Activated B cell treated with CpG ODN at 0.5 μM for 24 hours (primary cell): ENCODE results near the gene RFLNA. TPM values are rescaled to one million over a fixed set of nuclear protein-coding genes. Genes with fewer than 3 reads are reported as not detected.

Experiments used
- ATAC-seq: fragments of 200-7000 bp; cut with Tn5 transposase; one replicate; pipeline ENCODE4 v1.10.0; 2021; ENCODE audit warnings: low read depth, mild to moderate bottlenecking, moderate library complexity
- CTCF ChIA-PET: fragments of 350-600 bp; sonication (Branson Sonifier 250); formaldehyde crosslinking; loops from one replicate; lab custom pipeline; 2021; ENCODE audit warnings: antibody characterized with exemption; lab: Charles Lee
- POLR2A ChIA-PET: fragments of 350-600 bp; sonication (Branson Sonifier 250); formaldehyde crosslinking; loops from one replicate; lab custom pipeline; 2021; ENCODE audit warnings: antibody characterized with exemption; lab: Charles Lee
- DNase-seq: peaks from one replicate; pipeline ENCODE4 v3.0.0; 2022
- H3K27ac Mint-ChIP-seq: one replicate; pipeline ENCODE4 v1.8.0; 2020; ENCODE audit warnings: mixed read lengths
- H3K27me3 Mint-ChIP-seq: one replicate; pipeline ENCODE4 v1.8.0; 2021; ENCODE audit warnings: mixed read lengths
- H3K36me3 Mint-ChIP-seq: one replicate; pipeline ENCODE4 v1.8.0; 2021; ENCODE audit warnings: low read depth, mixed read lengths
- H3K4me1 Mint-ChIP-seq: one replicate; pipeline ENCODE4 v1.8.0; 2021; ENCODE audit warnings: mixed read lengths
- H3K4me3 Mint-ChIP-seq: one replicate; pipeline ENCODE4 v1.8.0; 2020; ENCODE audit warnings: mild to moderate bottlenecking, mixed read lengths
- H3K9me3 Mint-ChIP-seq: one replicate; pipeline ENCODE4 v1.8.0; 2020; ENCODE audit warnings: mixed read lengths
- CTCF ChIP-seq: fragments of 200-600 bp; IDR thresholded peaks from one replicate; pipeline ENCODE4 v1.8.0; 2022; ENCODE audit warnings: antibody characterized with exemption, mild to moderate bottlenecking
- intact Hi-C: fragments of 100-400 bp; cut with micrococcal nuclease; formaldehyde crosslinking; loops from one replicate; pipeline ENCODE4 v1.15.1; 2024
- total RNA-seq: library from RNA; stranded (reverse); gene quantifications from 2 replicates; pipeline ENCODE4 v1.2.3, GENCODE V29; 2022

The RFLNA gene
- total RNA-seq, 1 donor from 2014 or later: not detected

- Mint-ChIP-seq H3K27me3 (no peaks in the 10 kb centered on the region), H3K4me1 (no peaks in the 10 kb centered on the region), H3K36me3 (peaks cover 56% of the 10 kb centered on the region), H3K4me3 (no peak overlapping the region), H3K9me3 (no peaks in the 10 kb centered on the region), H3K27ac (no peak overlapping the region)
- ATAC-seq (no peak), DNase-seq (no peak)
- intact Hi-C loops: no loop called here
- ChIA-PET POLR2A (no interaction called here), CTCF (no interaction called here)
- TF ChIP-seq CTCF: no peak
These were observed 66.4 kb downstream of the RFLNA start for GRCh38 chr12:124361074-124361970.

GRCh38 chr12:124361996-124362395 is 67.1 kb downstream of the RFLNA start:
- no peaks in the 10 kb centered on the region for H3K27me3 Mint-ChIP-seq
- no peak overlapping the region for H3K27ac Mint-ChIP-seq
- H3K4me3 Mint-ChIP-seq: no peak overlapping the region
- DNase-seq (no peak), ATAC-seq (no peak)
- peaks cover 57% of the 10 kb centered on the region for H3K36me3 Mint-ChIP-seq
- H3K9me3 Mint-ChIP-seq: no peaks in the 10 kb centered on the region
- TF ChIP-seq CTCF: no peak
- intact Hi-C loops: no loop called here
- ChIA-PET POLR2A (no interaction called here), CTCF (no interaction called here)
- H3K4me1 Mint-ChIP-seq: no peaks in the 10 kb centered on the region

- intact Hi-C loops: no loop called here
- no peak for TF ChIP-seq CTCF
- no peak for ATAC-seq
- Mint-ChIP-seq H3K27me3 (no peaks in the 10 kb centered on the region), H3K36me3 (peaks cover 49% of the 10 kb centered on the region), H3K9me3 (no peaks in the 10 kb centered on the region), H3K4me1 (no peaks in the 10 kb centered on the region), H3K27ac (no peak overlapping the region), H3K4me3 (no peak overlapping the region)
- ChIA-PET CTCF (no interaction called here), POLR2A (no interaction called here)
- no peak for DNase-seq
These were observed 68.6 kb downstream of the RFLNA start for GRCh38 chr12:124363353-124363965.

- DNase-seq: no peak
- intact Hi-C loops: no loop called here
- no peaks in the 10 kb centered on the region for H3K4me1 Mint-ChIP-seq
- H3K36me3 Mint-ChIP-seq: peaks cover 44% of the 10 kb centered on the region
- ChIA-PET POLR2A (no interaction called here), CTCF (no interaction called here)
- no peak overlapping the region for H3K4me3 Mint-ChIP-seq
- ATAC-seq: no peak
- no peak overlapping the region for H3K27ac Mint-ChIP-seq
- no peak for TF ChIP-seq CTCF
- no peaks in the 10 kb centered on the region for H3K9me3 Mint-ChIP-seq
- no peaks in the 10 kb centered on the region for H3K27me3 Mint-ChIP-seq
These were observed 69.7 kb downstream of the RFLNA start for GRCh38 chr12:124364543-124364942.
